PC-9 (cell line): Measurements from ENCODE around the gene BCR. TPM values are rescaled to one million over a fixed set of nuclear protein-coding genes. Genes with fewer than 3 reads are reported as not detected.

Source experiments
- BruUV-seq: library from RNA; stranded (reverse); fragments of 400-500 nt; replicated peaks from 2 replicates; lab custom pipeline; 2021; lab: Mats Ljungman, UMichigan
- CTCF ChIA-PET: fragments of 300-600 bp; sonication (Branson Sonifier 250); formaldehyde crosslinking; loops from one replicate; lab custom pipeline; 2022; ENCODE audit warnings: antibody characterized with exemption; lab: Charles Lee
- POLR2A ChIA-PET: fragments of 300-600 bp; sonication (Branson Sonifier 250); formaldehyde crosslinking; loops from one replicate; lab custom pipeline; 2022; ENCODE audit warnings: antibody characterized with exemption; ENCODE audit not compliant: unreplicated experiment; lab: Charles Lee
- DNase-seq, 2 experiments: peaks; one replicate each; pipeline versions ENCODE4 v3.0.0 to v3.0.0-alpha.2; 2015 to 2022; ENCODE audit warnings: mixed read lengths in 1 of 2
- H2AFZ ChIP-seq: fragments of 200-600 bp; sonication (generic); 2 replicates; pipeline ENCODE4 v1.8.1; 2017; ENCODE audit warnings: antibody characterized with exemption
- H3F3A ChIP-seq: fragments of 200-600 bp; sonication (generic); 2 replicates; pipeline ENCODE4 v1.8.1; 2017; ENCODE audit warnings: antibody characterized with exemption, mild to moderate bottlenecking, low read depth; ENCODE audit not compliant: insufficient read depth
- H3K27ac ChIP-seq: fragments of 200-600 bp; sonication (generic); 2 replicates; pipeline ENCODE4 v1.6.1; 2016; ENCODE audit warnings: mixed run types
- H3K27me3 ChIP-seq: fragments of 200-600 bp; sonication (generic); 2 replicates; pipeline ENCODE4 v1.6.1; 2016; ENCODE audit warnings: low read depth, mixed run types; ENCODE audit not compliant: insufficient read depth
- H3K36me3 ChIP-seq: fragments of 200-600 bp; sonication (generic); 2 replicates; pipeline ENCODE4 v1.6.1; 2016; ENCODE audit warnings: low read depth, mixed run types
- H3K4me1 ChIP-seq: fragments of 200-600 bp; sonication (generic); replicated peaks from 2 replicates; pipeline ENCODE4 v1.6.1; 2016; ENCODE audit warnings: mixed run types; ENCODE audit not compliant: insufficient read depth
- H3K4me2 ChIP-seq: fragments of 200-600 bp; sonication (generic); 2 replicates; pipeline ENCODE4 v1.6.1; 2017; ENCODE audit warnings: mixed run types
- H3K4me3 ChIP-seq: fragments of 200-600 bp; sonication (generic); 2 replicates; pipeline ENCODE4 v1.6.1; 2016; ENCODE audit warnings: mixed run types
- H3K79me2 ChIP-seq: fragments of 200-600 bp; sonication (generic); 2 replicates; pipeline ENCODE4 v1.6.1; 2017; ENCODE audit warnings: low read depth, mixed run types
- H3K9me2 ChIP-seq: fragments of 200-600 bp; sonication (generic); 2 replicates; pipeline ENCODE4 v1.8.1; 2017; ENCODE audit warnings: mild to moderate bottlenecking; ENCODE audit not compliant: insufficient read depth
- H3K9me3 ChIP-seq: fragments of 200-600 bp; sonication (generic); 2 replicates; pipeline ENCODE4 v1.8.1; 2016; ENCODE audit warnings: low read depth; ENCODE audit not compliant: insufficient read depth
- H4K20me1 ChIP-seq: fragments of 200-600 bp; sonication (generic); 2 replicates; pipeline ENCODE4 v1.8.1; 2017; ENCODE audit not compliant: insufficient read depth
- CTCF ChIP-seq: fragments of 200-600 bp; sonication (generic); conservative IDR thresholded peaks from 2 replicates; pipeline ENCODE4 v1.6.1; 2017; ENCODE audit warnings: mixed run types, antibody characterized with exemption, mild to moderate bottlenecking, moderate library complexity
- EZH2 ChIP-seq: fragments of 200-600 bp; sonication (generic); IDR thresholded peaks from 2 replicates; pipeline ENCODE4 v1.8.0; 2017; ENCODE audit warnings: antibody characterized with exemption, low read depth
- intact Hi-C: fragments of 100-400 bp; cut with micrococcal nuclease; formaldehyde crosslinking; loops from one replicate; pipeline ENCODE4 v1.10.0; 2022; ENCODE audit not compliant: unreplicated experiment
- total RNA-seq: library from RNA; stranded (reverse); gene quantifications from 2 replicates; pipeline ENCODE4 v1.2.3, GENCODE V29; 2021

BCR gene
- total RNA-seq, 1 experiment from 2014 or later = 47.8 TPM

- H3K27ac ChIP-seq = no peak overlapping the region
- H2AFZ ChIP-seq = no peak overlapping the region
- no peak overlapping the region for H3K4me3 ChIP-seq
- no peaks in the 10 kb centered on the region for H4K20me1 ChIP-seq
- H3F3A ChIP-seq = 0 out of 2 replicates have a peak, but pooled peaks cover 3% of the 10 kb centered on the region
- ChIA-PET POLR2A (interaction anchor here (0.6 kb wide), 1 partner anchor 60 kb away, joined by 3 read pairs; no protein-coding TSS in a partner anchor), CTCF (no interaction called here)
- TF ChIP-seq CTCF (no peak), EZH2 (no peak)
- H3K79me2 ChIP-seq = no peaks in the 10 kb centered on the region
- no peaks in the 10 kb centered on the region for H3K27me3 ChIP-seq
- DNase-seq = no peak
- BruUV-seq = no TSS peak
- H3K4me1 ChIP-seq = no peaks in the 10 kb centered on the region
- no peaks in the 10 kb centered on the region; the same call in 1 of the 2 replicates for H3K36me3 ChIP-seq
- H3K9me3 ChIP-seq = no peaks in the 10 kb centered on the region
- no peak overlapping the region for H3K4me2 ChIP-seq
- H3K9me2 ChIP-seq = no peaks in the 10 kb centered on the region
- intact Hi-C loops = no loop called here
These were observed 94.8 kb downstream of the BCR start for GRCh38 chr22:23274891-23275694.

- H3K9me3 ChIP-seq = no peaks in the 10 kb centered on the region
- H3K36me3 ChIP-seq = no peaks in the 10 kb centered on the region; the same call in 1 of the 2 replicates
- intact Hi-C loops = no loop called here
- CTCF ChIA-PET = no interaction called here
- H3F3A ChIP-seq = 0 out of 2 replicates have a peak, but pooled peaks cover 3% of the 10 kb centered on the region
- H3K4me2 ChIP-seq = no peak overlapping the region
- TF ChIP-seq CTCF (no peak), EZH2 (no peak)
- H3K4me1 ChIP-seq = peaks cover under 1% of the 10 kb centered on the region; the same call in 1 of the 2 replicates
- DNase-seq = no peak
- H3K9me2 ChIP-seq = no peaks in the 10 kb centered on the region
- no peaks in the 10 kb centered on the region for H3K79me2 ChIP-seq
- no peak overlapping the region for H2AFZ ChIP-seq
- BruUV-seq = no TSS peak
- no peaks in the 10 kb centered on the region for H3K27me3 ChIP-seq
- H3K4me3 ChIP-seq = no peak overlapping the region
- POLR2A ChIA-PET = no interaction called here
- no peak overlapping the region for H3K27ac ChIP-seq
- no peaks in the 10 kb centered on the region for H4K20me1 ChIP-seq
These were observed 95.4 kb downstream of the BCR start for GRCh38 chr22:23275751-23276150.

GRCh38 chr22:23276656-23277582 is 96.6 kb downstream of the BCR start:
- Histone ChIP-seq H3K79me2 (no peaks in the 10 kb centered on the region), H3K27me3 (no peaks in the 10 kb centered on the region), H3K36me3 (no peaks in the 10 kb centered on the region), H3K4me3 (no peak overlapping the region), H3K4me2 (no peak overlapping the region), H4K20me1 (no peaks in the 10 kb centered on the region), H3F3A (peaks cover 15% of the 10 kb centered on the region; the same call in 1 of the 2 replicates), H3K9me3 (no peaks in the 10 kb centered on the region), H2AFZ (no peak overlapping the region), H3K9me2 (no peaks in the 10 kb centered on the region), H3K4me1 (peaks cover 10% of the 10 kb centered on the region; the same call in 1 of the 2 replicates), H3K27ac (no peak overlapping the region)
- intact Hi-C loops = no loop called here
- BruUV-seq = no TSS peak
- CTCF ChIA-PET = no interaction called here
- POLR2A ChIA-PET = no interaction called here
- TF ChIP-seq EZH2 = no peak
- TF ChIP-seq CTCF = no peak
- no peak for DNase-seq
